Coronary artery (tissue), 2 donors: ENCODE measurements around the gene KIFC3.

Experiments
- DNase-seq: peaks from one replicate; pipeline ENCODE4 v3.0.0-alpha.2; 2017; ENCODE audit warnings: low spot score
- H3K27ac ChIP-seq, 2 donors: fragments of 200-600 bp; sonication (generic); one replicate each; pipeline ENCODE4 v1.5.1; 2016 to 2019
- H3K4me3 ChIP-seq: fragments of 200-600 bp; sonication (generic); 2 replicates; pipeline ENCODE4 v1.5.1; 2016; ENCODE audit warnings: mild to moderate bottlenecking, moderate library complexity
- TF ChIP-seq, protein P1 (sequence below): fragments of 200-600 bp; sonication (generic); IDR thresholded peaks from one replicate; pipeline ENCODE4 v1.5.1; 2019; ENCODE audit warnings: antibody characterized with exemption

KIFC3 gene

DNA sequence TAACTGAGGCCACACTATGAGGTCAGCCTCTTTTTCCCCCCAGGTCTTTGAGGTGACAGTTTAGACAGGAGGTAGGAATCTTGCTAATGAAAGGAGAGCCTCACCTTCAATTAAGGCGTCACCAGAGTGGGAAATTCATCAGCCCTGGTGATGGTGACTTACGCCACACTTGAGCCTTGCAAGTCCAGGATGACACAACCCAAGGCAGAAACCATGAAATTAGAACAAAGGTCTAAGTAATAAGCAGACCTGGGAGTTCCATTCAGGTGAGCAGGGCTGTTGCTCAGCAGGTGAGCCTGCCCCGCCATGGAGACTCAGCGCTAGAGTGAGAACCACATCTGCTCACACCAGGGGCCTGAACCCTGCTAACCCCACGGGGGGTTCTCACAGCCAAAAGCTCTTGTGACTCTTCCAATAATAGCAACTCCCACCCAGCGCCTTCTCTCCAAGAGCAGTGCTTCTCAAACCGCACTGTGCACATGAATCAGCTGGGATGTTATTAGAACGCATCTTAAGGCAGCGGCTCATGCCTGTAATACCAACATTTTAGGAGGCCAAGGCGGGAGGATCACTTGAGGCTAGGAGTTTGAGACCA is 28.7 kb upstream of the KIFC3 start:
- no peak overlapping the region for H3K4me3 ChIP-seq
- peak overlapping the region in 1 of 2 donors; percentile 66 for H3K27ac ChIP-seq
- DNase-seq, result no peak
- TF ChIP-seq, protein P1, sequence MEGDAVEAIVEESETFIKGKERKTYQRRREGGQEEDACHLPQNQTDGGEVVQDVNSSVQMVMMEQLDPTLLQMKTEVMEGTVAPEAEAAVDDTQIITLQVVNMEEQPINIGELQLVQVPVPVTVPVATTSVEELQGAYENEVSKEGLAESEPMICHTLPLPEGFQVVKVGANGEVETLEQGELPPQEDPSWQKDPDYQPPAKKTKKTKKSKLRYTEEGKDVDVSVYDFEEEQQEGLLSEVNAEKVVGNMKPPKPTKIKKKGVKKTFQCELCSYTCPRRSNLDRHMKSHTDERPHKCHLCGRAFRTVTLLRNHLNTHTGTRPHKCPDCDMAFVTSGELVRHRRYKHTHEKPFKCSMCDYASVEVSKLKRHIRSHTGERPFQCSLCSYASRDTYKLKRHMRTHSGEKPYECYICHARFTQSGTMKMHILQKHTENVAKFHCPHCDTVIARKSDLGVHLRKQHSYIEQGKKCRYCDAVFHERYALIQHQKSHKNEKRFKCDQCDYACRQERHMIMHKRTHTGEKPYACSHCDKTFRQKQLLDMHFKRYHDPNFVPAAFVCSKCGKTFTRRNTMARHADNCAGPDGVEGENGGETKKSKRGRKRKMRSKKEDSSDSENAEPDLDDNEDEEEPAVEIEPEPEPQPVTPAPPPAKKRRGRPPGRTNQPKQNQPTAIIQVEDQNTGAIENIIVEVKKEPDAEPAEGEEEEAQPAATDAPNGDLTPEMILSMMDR, result no peak

DNA sequence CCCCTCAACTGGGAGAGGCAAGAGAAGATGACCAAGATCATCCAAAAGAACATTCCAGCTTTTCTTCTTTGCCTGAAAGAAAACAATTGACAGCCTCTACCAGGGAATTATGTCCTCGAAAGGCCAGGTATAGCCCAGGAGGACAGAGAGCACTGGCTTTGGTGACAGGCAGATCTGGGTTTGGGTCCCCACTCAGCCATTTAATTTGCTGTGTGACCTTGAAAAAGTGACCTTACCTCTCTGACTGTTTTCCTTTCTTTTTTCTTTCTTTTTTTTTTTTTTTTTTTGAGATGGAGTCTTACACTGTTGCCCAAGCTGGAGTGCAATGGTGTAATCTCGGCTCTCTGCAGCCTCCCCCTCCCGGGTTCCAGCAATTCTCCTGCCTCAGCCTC is 27.7 kb upstream of the KIFC3 start:
- Histone ChIP-seq H3K4me3 (no peak overlapping the region), H3K27ac (peak overlapping the region; percentile 37 to 66)
- TF ChIP-seq, protein P1, result no peak
- no peak for DNase-seq

DNA sequence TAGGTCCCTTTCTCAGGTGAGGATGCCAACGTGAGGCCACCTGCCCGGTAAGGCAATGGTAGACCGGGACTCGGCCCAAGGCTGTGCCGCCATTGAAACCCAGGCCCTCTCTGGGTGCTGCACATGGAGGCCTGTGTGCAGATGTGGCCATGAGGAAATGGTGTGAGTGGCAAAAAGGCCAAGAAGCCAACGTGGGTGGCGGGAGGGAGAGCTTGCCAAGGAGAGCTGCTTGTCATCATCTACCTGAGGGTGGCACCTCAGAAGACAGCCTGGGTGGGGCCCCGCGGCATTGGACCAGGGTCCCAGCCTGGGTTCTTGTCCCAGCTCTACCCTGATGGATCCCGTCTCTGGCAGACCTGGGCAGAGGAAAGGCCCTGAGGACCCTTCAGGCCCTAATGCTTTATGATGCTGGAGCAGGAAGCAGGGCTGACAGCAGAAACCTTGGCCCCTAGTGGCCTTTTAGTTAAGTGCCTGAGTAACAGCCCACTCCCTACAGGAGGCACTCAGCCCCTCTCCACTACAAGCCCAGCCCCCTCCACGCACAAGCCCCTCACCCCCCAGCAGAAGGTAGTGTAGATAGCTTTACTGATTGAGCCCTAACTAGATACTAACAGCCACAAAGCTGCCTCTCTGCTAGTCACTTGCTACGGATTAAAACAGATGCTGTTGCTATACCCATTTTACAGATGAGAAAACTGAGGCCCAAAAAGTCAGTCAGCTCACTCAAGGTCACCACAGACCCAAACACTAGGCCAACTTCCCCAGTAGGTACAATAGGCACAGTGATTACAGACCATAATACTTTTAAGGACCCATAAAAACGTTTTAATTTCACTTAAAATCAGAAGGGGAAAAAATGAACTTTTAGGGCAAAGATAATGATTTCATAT is 26.2 kb upstream of the KIFC3 start:
- Histone ChIP-seq H3K27ac (no peak overlapping the region), H3K4me3 (no peak overlapping the region)
- no peak for DNase-seq
- TF ChIP-seq, protein P1, result no peak

DNA sequence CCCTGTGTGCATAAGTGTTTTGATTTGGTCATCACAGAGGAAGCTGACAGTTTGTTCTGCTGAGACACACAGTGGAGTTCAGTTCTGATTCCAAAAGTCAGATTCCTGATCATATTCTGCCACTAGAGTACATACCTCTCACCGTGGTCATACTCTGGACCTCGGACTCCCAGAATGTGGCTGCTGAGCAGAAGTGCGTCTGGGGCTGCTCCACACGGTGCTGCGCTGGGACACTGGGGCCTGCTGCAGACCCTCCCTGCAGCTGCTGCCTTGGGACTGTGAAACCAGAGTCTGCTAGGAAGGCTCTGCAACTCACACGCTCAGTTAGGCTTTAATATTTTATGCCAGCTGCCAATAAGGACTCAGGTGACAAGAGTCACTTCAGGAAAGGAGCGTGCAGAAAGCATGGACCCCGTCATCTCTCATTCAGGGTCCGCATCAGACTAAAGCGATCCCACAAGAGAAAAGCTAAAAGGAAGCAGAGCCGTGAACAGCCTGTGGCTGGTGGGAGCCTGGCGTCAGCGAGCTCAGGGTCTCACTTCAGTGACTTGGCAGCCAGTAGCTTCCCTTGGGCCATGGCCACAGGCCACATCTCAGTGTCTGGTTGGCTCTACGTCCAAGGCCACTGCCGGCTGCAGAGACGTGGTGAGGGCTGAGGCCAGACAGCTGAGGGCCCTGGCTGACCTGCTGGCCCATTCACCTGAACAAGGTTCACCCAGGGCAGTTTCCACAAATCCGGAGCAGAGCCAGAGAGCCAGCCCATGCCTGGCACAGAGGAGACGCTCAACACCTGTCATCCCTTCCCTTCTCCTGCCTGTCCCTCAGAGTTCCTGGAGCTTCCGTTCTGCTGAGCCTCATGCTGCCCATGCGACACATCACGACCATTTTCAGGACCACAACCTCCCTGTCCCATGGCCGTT is 24.7 kb upstream of the KIFC3 start:
- TF ChIP-seq, protein P1, result no peak
- Histone ChIP-seq H3K27ac (no peak overlapping the region), H3K4me3 (no peak overlapping the region)
- no peak for DNase-seq

DNA sequence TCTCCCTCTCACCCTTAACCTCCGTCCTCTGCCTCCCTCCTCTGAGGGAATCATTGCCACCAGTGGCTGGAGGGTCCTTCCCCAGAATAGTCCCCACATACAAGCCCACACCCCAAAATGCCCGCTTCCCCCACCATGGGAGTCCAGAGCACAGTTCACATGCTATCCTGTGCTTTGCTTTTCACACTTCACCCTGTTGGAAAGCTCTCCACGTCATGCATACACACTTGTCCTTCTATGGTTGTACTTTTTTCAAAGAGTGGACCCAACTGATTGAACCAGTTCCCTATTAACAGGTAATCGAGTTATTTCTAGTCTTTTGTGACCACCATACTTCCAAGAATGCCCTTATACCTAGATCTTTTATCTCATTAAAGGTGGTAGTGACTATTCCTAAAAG is 23.8 kb upstream of the KIFC3 start:
- DNase-seq, result no peak
- Histone ChIP-seq H3K4me3 (no peak overlapping the region), H3K27ac (no peak overlapping the region)
- TF ChIP-seq, protein P1, result no peak

DNA sequence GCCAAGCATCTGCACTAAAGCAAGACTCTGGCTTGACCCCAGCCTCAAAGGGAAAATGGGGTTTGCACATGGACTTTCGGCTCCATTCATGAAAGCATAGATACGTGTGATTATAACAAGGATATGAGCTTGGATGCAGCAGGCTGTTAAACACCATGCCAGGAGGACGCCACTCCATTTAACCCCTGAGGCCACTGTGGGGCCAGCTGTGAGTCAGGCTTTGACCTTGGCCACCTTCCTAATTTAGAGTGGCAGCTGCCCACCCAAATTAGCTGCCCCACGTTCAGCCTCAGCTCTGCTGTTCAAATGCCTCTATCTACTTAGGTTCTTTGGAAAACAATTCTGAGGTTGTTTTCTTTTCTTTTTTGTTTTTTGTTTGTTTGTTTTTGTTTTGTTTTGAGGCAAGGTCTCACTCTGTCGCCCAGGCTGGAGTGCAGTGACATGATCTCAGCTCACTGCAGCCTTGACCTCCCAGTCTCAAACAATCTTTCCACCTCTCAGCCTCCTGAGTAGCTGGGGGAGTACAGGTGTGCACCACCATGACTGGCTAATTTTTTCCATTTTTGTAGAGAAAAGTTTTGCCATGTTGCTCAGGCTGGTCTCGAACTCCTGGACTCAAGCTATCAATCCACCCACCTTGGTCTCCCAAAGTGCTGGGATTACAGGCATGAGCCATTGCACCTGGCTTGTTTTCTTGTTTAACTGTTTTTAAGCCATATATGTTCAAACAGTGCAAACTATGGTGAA is 23.2 kb upstream of the KIFC3 start:
- TF ChIP-seq, protein P1, result no peak
- Histone ChIP-seq H3K27ac (no peak overlapping the region), H3K4me3 (no peak overlapping the region)
- DNase-seq, result no peak
